ENCODE data around the gene PDGFRB.

- TF ChIP-seq EP300 (IDR thresholded peaks at IDR 0.05) = no peak
- TF ChIP-seq CTCF (IDR thresholded peaks at IDR 0.05) = no peak
- no peak for TF ChIP-seq POLR2A (IDR thresholded peaks at IDR 0.05)
- no peak for TF ChIP-seq POLR2AphosphoS5 (IDR thresholded peaks at IDR 0.05)
These were observed 22.0 kb downstream of the PDGFRB start for GRCh38 chr5:150133581-150134197.
